HepG2 (cell line): Measurements from ENCODE around the gene SHROOM2.

Source experiments
- ATF3 ChIP-seq: sonication (generic); formaldehyde crosslinking; IDR thresholded peaks from 2 replicates; pipeline ENCODE4 v1.4.0; 2020; ENCODE audit warnings: missing genetic modification reagents
- NCOA1 ChIP-seq: sonication (generic); formaldehyde crosslinking; IDR thresholded peaks from 2 replicates; pipeline ENCODE4 v1.9.0; 2021; ENCODE audit warnings: missing genetic modification reagents
- RARG ChIP-seq: sonication (generic); formaldehyde crosslinking; IDR thresholded peaks from 2 replicates; pipeline ENCODE4 v1.4.0; 2020; ENCODE audit warnings: low read depth, mild to moderate bottlenecking, missing genetic modification reagents
- ZNF33A ChIP-seq: sonication (generic); formaldehyde crosslinking; IDR thresholded peaks from 2 replicates; pipeline ENCODE4 v1.5.1; 2020; ENCODE audit warnings: missing genetic modification reagents, mild to moderate bottlenecking, moderate library complexity, borderline replicate concordance

GRCh38 chrX:9882669-9883446 is 96.6 kb downstream of the SHROOM2 start:
- no peak for TF ChIP-seq ATF3 (CRISPR knock-in tag)
- TF ChIP-seq RARG (CRISPR knock-in tag), result no peak
- TF ChIP-seq ZNF33A (CRISPR knock-in tag), result no peak
- TF ChIP-seq NCOA1 (CRISPR knock-in tag), result no peak
